Neural progenitor cell (in vitro differentiated cells): ENCODE data around the gene TNPO2. TPM values are rescaled to one million over a fixed set of nuclear protein-coding genes. Genes with fewer than 3 reads are reported as not detected.
A peak's percentile ranks its signal among the peaks of the same experiment; 100 is the strongest.

Source experiments
- DNase-seq: peaks from one replicate; pipeline ENCODE4 v3.0.0-alpha.2; 2016; ENCODE audit warnings: low spot score
- H2AFZ ChIP-seq: fragments of 200-600 bp; sonication (generic); replicated peaks from 2 replicates; pipeline ENCODE4 v1.6.1; 2016; ENCODE audit warnings: antibody characterized with exemption
- H3F3A ChIP-seq: fragments of 200-600 bp; sonication (generic); 2 replicates; pipeline ENCODE4 v1.6.1; 2016; ENCODE audit warnings: antibody characterized with exemption, low read depth
- H3K27ac ChIP-seq: fragments of 200-600 bp; sonication (generic); 2 replicates; pipeline ENCODE4 v1.5.1; 2016; ENCODE audit warnings: mild to moderate bottlenecking
- H3K27me3 ChIP-seq: fragments of 200-600 bp; sonication (generic); 2 replicates; pipeline ENCODE4 v1.6.1; 2016; ENCODE audit warnings: mild to moderate bottlenecking, moderate library complexity
- H3K36me3 ChIP-seq: fragments of 200-600 bp; sonication (generic); 2 replicates; pipeline ENCODE4 v1.5.1; 2016
- H3K4me1 ChIP-seq: fragments of 200-600 bp; sonication (generic); 2 replicates; pipeline ENCODE4 v1.6.1; 2016; ENCODE audit warnings: mixed run types
- H3K4me2 ChIP-seq: fragments of 200-600 bp; sonication (generic); 2 replicates; pipeline ENCODE4 v1.6.1; 2016
- H3K4me3 ChIP-seq: fragments of 200-600 bp; sonication (generic); 2 replicates; pipeline ENCODE4 v1.5.1; 2016
- H3K79me2 ChIP-seq: fragments of 200-600 bp; sonication (generic); 2 replicates; pipeline ENCODE4 v1.6.1; 2016; ENCODE audit warnings: low read depth
- H3K9ac ChIP-seq: fragments of 200-600 bp; sonication (generic); 2 replicates; pipeline ENCODE4 v1.6.1; 2016
- H3K9me3 ChIP-seq: fragments of 200-600 bp; sonication (generic); 2 replicates; pipeline ENCODE4 v1.5.1; 2016; ENCODE audit warnings: low read depth
- H4K20me1 ChIP-seq: fragments of 200-600 bp; sonication (generic); 2 replicates; pipeline ENCODE4 v1.6.1; 2016; ENCODE audit warnings: low read depth
- H3K27ac Mint-ChIP-seq: 3 replicates; pipeline ENCODE4 v1.8.0; 2021; ENCODE audit warnings: mixed read lengths
- H3K27me3 Mint-ChIP-seq: 2 replicates; pipeline ENCODE4 v1.8.0; 2022; ENCODE audit warnings: low read depth, mild to moderate bottlenecking, inconsistent platforms, moderate library complexity, mixed read lengths; ENCODE audit not compliant: insufficient read depth
- H3K36me3 Mint-ChIP-seq: 3 replicates; pipeline ENCODE4 v1.8.0; 2021; ENCODE audit warnings: mixed read lengths
- H3K4me1 Mint-ChIP-seq: 3 replicates; pipeline ENCODE4 v1.8.0; 2021; ENCODE audit warnings: mixed read lengths
- H3K4me3 Mint-ChIP-seq: 3 replicates; pipeline ENCODE4 v1.8.0; 2021; ENCODE audit warnings: mild to moderate bottlenecking, moderate library complexity, mixed read lengths
- H3K9me3 Mint-ChIP-seq: 3 replicates; pipeline ENCODE4 v1.8.0; 2020; ENCODE audit warnings: mixed read lengths
- EZH2 ChIP-seq: fragments of 200-600 bp; sonication (generic); IDR thresholded peaks from 2 replicates; pipeline ENCODE4 v1.6.1; 2017; ENCODE audit warnings: antibody characterized with exemption, mild to moderate bottlenecking, moderate library complexity
- EZH2phosphoT487 ChIP-seq: fragments of 200-600 bp; sonication (generic); IDR thresholded peaks from 2 replicates; pipeline ENCODE4 v1.6.1; 2017; ENCODE audit warnings: antibody characterized with exemption
- total RNA-seq: library from RNA; depleted of rRNA; stranded (reverse); fragments of >200 nt; gene quantifications from 2 replicates; pipeline ENCODE4 v1.2.3, GENCODE V29; 2015; ENCODE audit warnings: low replicate concordance
- TF ChIP-seq, protein P1 (sequence below): fragments of 200-600 bp; sonication (generic); IDR thresholded peaks from 2 replicates; pipeline ENCODE4 v1.5.1; 2017; ENCODE audit warnings: antibody characterized with exemption, mild to moderate bottlenecking

TNPO2 gene
- total RNA-seq, 1 donor from 2014 or later: 58.1 TPM

GRCh38 chr19:12676928-12677327, 46.8 kb downstream of the TNPO2 start:
- no peaks in the 10 kb centered on the region for H3K4me1 ChIP-seq
- no peaks in the 10 kb centered on the region for H3K36me3 ChIP-seq
- Mint-ChIP-seq H3K9me3 (no peaks in the 10 kb centered on the region), H3K36me3 (peaks cover 28% of the 10 kb centered on the region), H3K27ac (no peak overlapping the region), H3K4me1 (peaks cover 7% of the 10 kb centered on the region), H3K27me3 (peaks cover 12% of the 10 kb centered on the region), H3K4me3 (peak overlapping the region; percentile 8)
- no peak overlapping the region for H3K27ac ChIP-seq
- H3K4me2 ChIP-seq: no peak overlapping the region
- TF ChIP-seq EZH2phosphoT487 (no peak), EZH2 (no peak)
- TF ChIP-seq, protein P1, sequence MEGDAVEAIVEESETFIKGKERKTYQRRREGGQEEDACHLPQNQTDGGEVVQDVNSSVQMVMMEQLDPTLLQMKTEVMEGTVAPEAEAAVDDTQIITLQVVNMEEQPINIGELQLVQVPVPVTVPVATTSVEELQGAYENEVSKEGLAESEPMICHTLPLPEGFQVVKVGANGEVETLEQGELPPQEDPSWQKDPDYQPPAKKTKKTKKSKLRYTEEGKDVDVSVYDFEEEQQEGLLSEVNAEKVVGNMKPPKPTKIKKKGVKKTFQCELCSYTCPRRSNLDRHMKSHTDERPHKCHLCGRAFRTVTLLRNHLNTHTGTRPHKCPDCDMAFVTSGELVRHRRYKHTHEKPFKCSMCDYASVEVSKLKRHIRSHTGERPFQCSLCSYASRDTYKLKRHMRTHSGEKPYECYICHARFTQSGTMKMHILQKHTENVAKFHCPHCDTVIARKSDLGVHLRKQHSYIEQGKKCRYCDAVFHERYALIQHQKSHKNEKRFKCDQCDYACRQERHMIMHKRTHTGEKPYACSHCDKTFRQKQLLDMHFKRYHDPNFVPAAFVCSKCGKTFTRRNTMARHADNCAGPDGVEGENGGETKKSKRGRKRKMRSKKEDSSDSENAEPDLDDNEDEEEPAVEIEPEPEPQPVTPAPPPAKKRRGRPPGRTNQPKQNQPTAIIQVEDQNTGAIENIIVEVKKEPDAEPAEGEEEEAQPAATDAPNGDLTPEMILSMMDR: no peak
- H3K4me3 ChIP-seq: no peak overlapping the region
- peaks cover 6% of the 10 kb centered on the region for H4K20me1 ChIP-seq
- H2AFZ ChIP-seq: no peak overlapping the region
- no peaks in the 10 kb centered on the region for H3K9me3 ChIP-seq
- H3K27me3 ChIP-seq: no peaks in the 10 kb centered on the region
- H3K79me2 ChIP-seq: peaks cover 9% of the 10 kb centered on the region
- H3F3A ChIP-seq: peaks cover 41% of the 10 kb centered on the region
- DNase-seq: no peak
- no peak overlapping the region for H3K9ac ChIP-seq

- DNase-seq: peak; percentile 86
- peaks cover 30% of the 10 kb centered on the region for H3K36me3 Mint-ChIP-seq
- no peak overlapping the region for H2AFZ ChIP-seq
- no peaks in the 10 kb centered on the region for H3K4me1 ChIP-seq
- H3K36me3 ChIP-seq: no peaks in the 10 kb centered on the region
- peaks cover 43% of the 10 kb centered on the region for H3F3A ChIP-seq
- TF ChIP-seq, protein P1: peak; percentile 85
- TF ChIP-seq EZH2phosphoT487: no peak
- peaks cover 6% of the 10 kb centered on the region for H4K20me1 ChIP-seq
- peaks cover 9% of the 10 kb centered on the region for H3K79me2 ChIP-seq
- no peak overlapping the region for H3K4me3 ChIP-seq
- peaks cover 9% of the 10 kb centered on the region for H3K4me1 Mint-ChIP-seq
- no peaks in the 10 kb centered on the region for H3K27me3 ChIP-seq
- no peak overlapping the region for H3K27ac ChIP-seq
- no peaks in the 10 kb centered on the region for H3K9me3 Mint-ChIP-seq
- peak overlapping the region; percentile 8 for H3K4me3 Mint-ChIP-seq
- H3K9ac ChIP-seq: no peak overlapping the region
- no peak overlapping the region for H3K27ac Mint-ChIP-seq
- H3K4me2 ChIP-seq: no peak overlapping the region
- H3K27me3 Mint-ChIP-seq: peaks cover 12% of the 10 kb centered on the region
- H3K9me3 ChIP-seq: no peaks in the 10 kb centered on the region
Observed at GRCh38 chr19:12676384-12676792, 47.3 kb downstream of the TNPO2 start.

DNA sequence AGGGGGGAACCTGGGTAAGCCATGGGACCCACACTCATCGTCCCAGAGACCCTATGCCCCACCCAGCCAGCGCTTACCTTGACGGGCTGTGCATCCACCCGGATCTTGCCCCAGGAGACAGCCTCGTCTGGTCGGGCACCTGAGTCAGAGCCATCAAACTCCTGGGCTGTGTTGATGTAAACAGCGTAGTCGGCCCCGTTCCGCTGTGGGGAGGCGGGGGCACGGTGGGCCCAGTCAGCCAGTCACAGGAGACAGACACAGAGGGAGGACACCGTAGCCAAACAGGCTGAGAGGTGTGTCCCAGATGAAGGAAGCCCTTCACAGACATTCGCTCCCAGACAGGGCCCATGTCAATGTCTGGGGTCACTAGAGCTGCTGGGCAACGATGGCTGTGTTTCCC, 47.8 kb downstream of the TNPO2 start:
- no peak for DNase-seq
- Histone ChIP-seq H3K4me2 (no peak overlapping the region), H3K27me3 (no peaks in the 10 kb centered on the region), H2AFZ (no peak overlapping the region), H3K79me2 (peaks cover 10% of the 10 kb centered on the region), H3K36me3 (no peaks in the 10 kb centered on the region), H4K20me1 (peaks cover 6% of the 10 kb centered on the region), H3K9me3 (no peaks in the 10 kb centered on the region), H3K9ac (no peak overlapping the region), H3K4me1 (no peaks in the 10 kb centered on the region), H3F3A (peaks cover 42% of the 10 kb centered on the region), H3K4me3 (no peak overlapping the region), H3K27ac (no peak overlapping the region)
- Mint-ChIP-seq H3K27me3 (peaks cover 9% of the 10 kb centered on the region), H3K4me3 (no peak overlapping the region), H3K36me3 (peaks cover 27% of the 10 kb centered on the region), H3K9me3 (no peaks in the 10 kb centered on the region), H3K27ac (no peak overlapping the region), H3K4me1 (peaks cover 6% of the 10 kb centered on the region)
- TF ChIP-seq, protein P1: no peak
- no peak for TF ChIP-seq EZH2
- no peak for TF ChIP-seq EZH2phosphoT487
